GM18526 (cell line): ENCODE data around the gene TCAF2.
"Not testable (repeated sequence)": the region's sequence is repeated elsewhere in the genome, so short reads cannot be mapped to it uniquely, and the experiment has no call there.

Experiments used
- POLR2A ChIP-seq: IDR thresholded peaks from 3 replicates; pipeline ENCODE4 v1.6.1; 2011; ENCODE audit not compliant: insufficient read length; ENCODE audit errors: extremely low read depth

The TCAF2 gene

GRCh38 chr7:143620646-143621045, at the start of gene TCAF2:
TCAF2 (plus strand) TSS chr7:143620974.
- TF ChIP-seq POLR2A = not testable (repeated sequence)

DNA sequence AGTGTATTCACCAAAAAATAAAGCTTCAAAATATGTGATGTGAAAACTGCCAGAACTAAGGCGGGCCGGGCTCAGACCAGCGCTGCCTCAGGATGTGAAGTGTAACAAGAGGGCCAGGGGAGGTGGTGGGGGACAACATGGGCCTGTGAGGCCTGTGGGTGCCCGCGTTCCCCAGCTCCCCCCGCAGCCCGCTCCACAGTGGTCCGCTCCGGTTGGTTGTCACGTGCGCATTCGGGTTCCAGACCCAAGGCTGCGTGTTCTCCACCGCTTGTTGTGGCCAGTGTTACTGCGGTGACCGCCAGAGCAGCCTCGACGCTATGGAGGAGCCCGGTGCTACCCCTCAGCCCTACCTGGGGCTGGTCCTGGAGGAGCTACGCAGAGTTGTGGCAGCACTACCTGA, 49.3 kb upstream of the TCAF2 start, which contains the start of gene CTAGE15:
Gene CTAGE15, plus strand, starts transcription at position 301 of the 400 bp plus-strand sequence. Its CDS starts 17 bp downstream, at position 318.
- TF ChIP-seq POLR2A = not testable (repeated sequence)
